Nephron progenitor cell (in vitro differentiated cells): Measurements from ENCODE around the gene HCN2.

Experiments used
- DNase-seq: peaks from one replicate; pipeline ENCODE4 v3.0.0; 2021
- H3K27ac Mint-ChIP-seq: 2 replicates; pipeline ENCODE4 v1.8.0; 2021; ENCODE audit warnings: mild to moderate bottlenecking, moderate library complexity, mixed read lengths
- H3K27me3 Mint-ChIP-seq: 2 replicates; pipeline ENCODE4 v1.8.0; 2021; ENCODE audit warnings: mild to moderate bottlenecking, low read depth, mixed read lengths; ENCODE audit not compliant: poor library complexity
- H3K36me3 Mint-ChIP-seq: 2 replicates; pipeline ENCODE4 v1.8.0; 2021; ENCODE audit warnings: low read depth, mixed read lengths
- H3K4me1 Mint-ChIP-seq: 2 replicates; pipeline ENCODE4 v1.8.0; 2021; ENCODE audit warnings: mixed read lengths
- H3K4me3 Mint-ChIP-seq: 2 replicates; pipeline ENCODE4 v1.8.0; 2021; ENCODE audit warnings: mild to moderate bottlenecking, moderate library complexity, mixed read lengths
- H3K9me3 Mint-ChIP-seq: 2 replicates; pipeline ENCODE4 v1.8.0; 2021; ENCODE audit warnings: mild to moderate bottlenecking, moderate library complexity, mixed read lengths
- CTCF ChIP-seq: fragments of 200-600 bp; sonication (generic); IDR thresholded peaks from 2 replicates; pipeline ENCODE4 v1.5.0; 2021; ENCODE audit warnings: antibody characterized with exemption

Gene HCN2

GRCh38 chr19:646779-647565 lies 57.3 kb downstream of the HCN2 start:
- Mint-ChIP-seq H3K27me3 (no peaks in the 10 kb centered on the region), H3K4me1 (no peaks in the 10 kb centered on the region), H3K9me3 (no peaks in the 10 kb centered on the region), H3K4me3 (no peak overlapping the region), H3K27ac (no peak overlapping the region), H3K36me3 (peaks cover 10% of the 10 kb centered on the region)
- TF ChIP-seq CTCF: no peak
- DNase-seq: no peak

- no peak overlapping the region for H3K27ac Mint-ChIP-seq
- no peak overlapping the region for H3K4me3 Mint-ChIP-seq
- DNase-seq: no peak
- no peak for TF ChIP-seq CTCF
- no peaks in the 10 kb centered on the region for H3K27me3 Mint-ChIP-seq
- H3K4me1 Mint-ChIP-seq: no peaks in the 10 kb centered on the region
- no peaks in the 10 kb centered on the region for H3K9me3 Mint-ChIP-seq
- H3K36me3 Mint-ChIP-seq: peaks cover 10% of the 10 kb centered on the region
Observed at GRCh38 chr19:647566-648284, 58.0 kb downstream of the HCN2 start.

GRCh38 chr19:648305-648704 lies 58.6 kb downstream of the HCN2 start:
- DNase-seq: no peak
- no peak for TF ChIP-seq CTCF
- Mint-ChIP-seq H3K4me1 (no peaks in the 10 kb centered on the region), H3K27ac (no peak overlapping the region), H3K9me3 (no peaks in the 10 kb centered on the region), H3K27me3 (no peaks in the 10 kb centered on the region), H3K4me3 (no peak overlapping the region), H3K36me3 (peaks cover 10% of the 10 kb centered on the region)

GRCh38 chr19:648904-649801 lies 59.5 kb downstream of the HCN2 start:
- no peaks in the 10 kb centered on the region for H3K9me3 Mint-ChIP-seq
- peaks cover 10% of the 10 kb centered on the region for H3K36me3 Mint-ChIP-seq
- peak overlapping the region; percentile 59 for H3K27ac Mint-ChIP-seq

GRCh38 chr19:650121-650520 lies 60.4 kb downstream of the HCN2 start:
- TF ChIP-seq CTCF: no peak
- no peak overlapping the region for H3K27ac Mint-ChIP-seq

More at GRCh38 chr19:648904-649801, 59.5 kb downstream of the HCN2 start:
- no peak for TF ChIP-seq CTCF
- Mint-ChIP-seq H3K4me1 (no peaks in the 10 kb centered on the region), H3K4me3 (no peak overlapping the region), H3K27me3 (no peaks in the 10 kb centered on the region)
- DNase-seq: no peak

More at GRCh38 chr19:650121-650520, 60.4 kb downstream of the HCN2 start:
- Mint-ChIP-seq H3K4me1 (peaks cover 5% of the 10 kb centered on the region), H3K27me3 (no peaks in the 10 kb centered on the region), H3K4me3 (no peak overlapping the region), H3K9me3 (no peaks in the 10 kb centered on the region), H3K36me3 (peaks cover 6% of the 10 kb centered on the region)
- DNase-seq: no peak
